NCI-H510A treated with DMSO at 0.1 percent for 48 hours (cell line): ENCODE data around the gene FBN2.

Experiments used
- DNase-seq: peaks from one replicate; lab custom pipeline; 2025; lab: John Stamatoyannopoulos, UW

The FBN2 gene

DNA sequence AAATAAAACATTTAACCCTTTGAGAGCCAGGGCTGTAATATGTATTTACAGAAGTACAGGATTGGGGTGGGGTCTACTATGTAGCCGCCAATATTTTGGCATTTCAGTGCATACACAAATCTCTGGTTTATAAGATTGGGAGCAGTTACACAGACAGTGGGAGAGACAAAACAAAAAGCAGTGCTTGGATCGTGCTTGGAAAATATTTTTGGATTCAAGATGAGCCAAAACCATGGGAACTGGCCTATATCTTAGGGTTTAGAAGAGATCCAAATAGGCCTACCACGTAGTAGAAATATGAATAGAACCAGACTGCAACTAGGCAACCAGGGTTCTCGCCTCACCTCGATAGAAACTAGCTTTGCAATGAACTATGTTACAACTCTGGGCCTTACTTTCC lies 284.9 kb downstream of the FBN2 start:
- DNase-seq = no peak

DNA sequence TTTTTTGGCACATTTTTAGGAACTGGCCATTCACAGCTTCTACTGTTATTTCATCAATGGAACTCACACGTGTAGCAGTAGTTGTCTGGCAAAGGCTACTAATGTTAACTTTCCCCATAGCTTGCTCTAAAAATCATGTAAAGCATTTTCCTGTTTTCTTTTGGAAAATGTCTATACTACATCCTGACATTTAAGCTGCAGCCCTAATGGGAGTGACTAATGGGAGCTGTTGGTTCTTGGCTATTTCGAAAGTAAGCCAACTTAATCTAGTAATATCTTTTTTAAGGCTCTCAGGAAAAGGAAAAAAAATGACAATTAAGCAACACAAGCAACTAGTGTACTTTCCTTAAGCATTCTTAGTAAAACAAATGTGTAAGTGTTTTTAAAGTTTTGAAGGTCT lies 285.3 kb downstream of the FBN2 start:
- DNase-seq = no peak

DNA sequence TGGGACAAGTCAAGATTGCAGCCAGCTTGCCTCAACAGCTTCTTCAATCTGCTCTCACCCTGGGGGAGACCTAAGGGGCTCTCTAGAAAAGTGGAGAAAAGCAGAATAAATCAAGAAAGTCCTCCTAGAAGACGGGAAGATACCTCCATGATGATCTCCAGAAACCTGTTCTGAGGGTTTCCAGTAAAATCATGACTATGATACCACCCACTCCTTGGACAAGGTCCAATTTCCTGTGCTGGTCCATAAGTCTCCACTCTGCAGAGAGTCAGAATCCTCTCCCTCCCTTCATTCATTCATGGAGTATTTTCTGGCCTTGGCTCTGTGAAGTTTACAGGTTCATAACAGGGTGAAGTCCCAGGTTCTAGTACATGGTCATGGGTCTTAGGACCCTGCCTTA lies 285.8 kb downstream of the FBN2 start:
- no peak for DNase-seq

DNA sequence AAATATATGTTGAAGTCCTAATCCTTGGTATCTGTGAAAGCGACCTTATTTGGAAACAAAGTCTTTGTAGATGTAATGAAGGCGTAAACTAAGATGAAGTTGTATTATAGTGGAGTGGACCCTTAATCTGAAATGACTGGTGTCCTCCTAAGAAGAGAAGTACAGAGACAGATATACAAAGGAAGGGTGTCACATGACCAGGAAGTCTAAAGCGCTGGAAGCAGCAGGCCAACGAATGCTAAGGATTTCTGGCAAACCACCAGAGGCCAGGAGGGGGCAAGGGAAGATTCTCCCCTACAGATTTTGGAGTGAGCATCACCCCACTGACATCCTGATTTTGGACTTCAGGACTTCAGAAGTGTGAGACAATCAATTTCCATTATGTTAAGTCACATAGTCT lies 292.1 kb downstream of the FBN2 start:
- no peak for DNase-seq

DNA sequence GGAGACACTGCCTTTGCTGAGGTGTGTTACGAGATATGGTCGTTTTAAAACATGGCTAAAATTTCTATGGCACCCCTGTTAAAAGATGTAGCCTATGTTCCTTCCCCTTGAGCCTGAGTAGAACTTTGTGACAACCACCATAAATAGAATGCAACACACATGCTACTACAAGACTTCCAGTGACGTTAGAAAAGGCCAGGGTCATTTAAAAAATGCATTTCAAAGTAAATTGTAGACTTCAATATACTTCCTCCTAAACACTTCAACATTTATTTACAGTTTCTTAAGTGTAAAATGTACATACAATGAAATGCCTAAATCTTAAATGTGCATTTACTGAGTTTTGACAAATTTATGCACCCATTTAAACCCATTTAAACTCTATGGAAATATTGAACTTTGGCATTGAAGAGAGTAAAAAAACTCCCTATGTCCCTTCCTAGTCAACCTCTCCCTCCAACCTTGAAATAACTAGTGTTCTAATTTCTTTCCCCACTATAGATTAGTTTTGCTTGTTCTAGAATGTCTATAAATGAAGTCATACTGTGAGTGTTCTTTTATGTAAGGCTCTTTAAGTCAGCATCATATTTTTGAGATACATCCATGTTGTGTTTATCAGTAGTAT lies 294.0 kb downstream of the FBN2 start:
- DNase-seq = no peak

DNA sequence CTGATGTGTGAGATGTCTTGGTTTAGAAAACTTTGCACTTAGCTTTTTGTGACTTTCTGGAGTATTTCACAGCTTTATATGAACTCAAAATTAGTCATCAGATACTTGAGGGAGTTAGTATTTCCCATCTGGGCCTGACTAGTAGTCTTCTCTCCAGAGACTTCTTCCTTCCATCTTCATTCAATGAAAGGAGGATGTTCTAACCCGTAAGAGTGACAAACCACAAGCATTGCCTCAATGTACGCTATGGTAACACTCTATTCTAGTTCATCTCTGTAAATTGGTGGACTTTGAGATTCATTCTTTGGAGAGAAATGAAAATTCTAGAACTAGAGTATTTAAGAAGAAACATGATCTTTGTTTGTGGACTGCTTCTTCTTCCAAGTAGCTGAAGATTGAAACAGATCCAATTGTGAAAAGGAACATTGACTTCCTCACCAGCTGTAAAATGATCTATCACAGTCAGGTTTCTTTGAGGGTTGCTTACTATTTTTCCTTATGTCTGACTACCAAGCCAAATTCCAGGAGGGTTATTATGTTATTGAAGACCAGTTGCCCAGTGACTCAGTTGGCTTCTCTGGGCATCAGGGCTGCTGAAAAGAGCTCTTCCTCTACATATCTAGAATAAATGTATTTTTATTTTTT lies 296.9 kb downstream of the FBN2 start:
- no peak for DNase-seq

DNA sequence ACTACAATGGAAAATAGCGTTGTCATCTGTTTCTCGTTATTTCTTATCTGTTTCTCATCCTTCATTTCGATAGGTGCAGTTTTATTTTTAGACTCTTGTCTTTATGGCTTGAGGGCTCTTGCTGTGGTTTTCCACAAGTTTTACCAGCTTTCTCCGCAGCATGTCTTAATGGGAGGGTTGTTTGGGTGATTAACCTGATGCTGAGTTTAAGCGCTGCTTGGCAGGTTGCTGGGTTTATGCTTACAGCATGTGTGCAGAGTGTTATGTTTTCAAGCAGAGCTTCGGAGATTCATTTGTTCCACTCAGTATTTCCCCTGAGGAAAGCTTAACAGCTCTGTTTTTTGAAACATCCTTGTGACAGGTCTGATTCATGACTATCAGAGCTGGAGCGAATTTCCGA lies 300.5 kb downstream of the FBN2 start:
- no peak for DNase-seq

DNA sequence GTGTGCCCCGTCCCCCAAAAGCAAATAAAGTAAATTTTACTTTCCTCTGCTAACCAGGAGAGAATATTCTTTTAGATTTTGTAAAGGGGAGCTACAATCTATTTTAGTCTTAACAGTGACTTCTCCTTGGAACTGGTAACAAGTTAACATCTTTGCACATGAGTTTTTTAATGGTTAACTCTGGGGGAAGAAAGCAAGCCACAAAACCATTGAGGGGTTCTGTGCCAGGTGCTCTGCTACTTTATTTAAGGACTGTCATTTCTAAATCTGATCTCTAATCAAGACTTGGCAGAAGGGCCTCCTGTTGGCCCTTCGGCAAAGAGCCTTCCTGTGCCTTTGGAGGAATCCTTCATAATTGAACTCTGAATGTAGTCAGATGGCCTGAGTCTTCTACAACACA lies 301.0 kb downstream of the FBN2 start:
- no peak for DNase-seq

DNA sequence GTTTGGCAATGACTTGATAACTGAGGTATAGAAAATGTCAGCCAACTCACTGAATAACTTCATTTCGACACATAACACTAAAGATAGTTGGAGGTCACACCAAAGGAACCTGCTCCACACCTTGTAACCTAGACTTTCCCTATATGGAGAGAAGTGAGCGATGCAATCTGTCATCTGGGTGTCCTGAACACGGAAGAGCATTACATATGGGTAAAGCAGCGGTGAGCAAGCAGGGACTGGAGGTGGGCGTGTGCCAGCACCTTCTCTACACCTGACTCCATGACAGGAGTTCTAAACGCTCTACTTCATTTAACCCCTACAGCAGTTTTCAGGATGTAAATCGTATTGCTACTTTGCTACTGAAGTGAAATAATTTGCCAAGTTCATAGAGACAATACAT lies 301.7 kb downstream of the FBN2 start:
- DNase-seq = no peak

DNA sequence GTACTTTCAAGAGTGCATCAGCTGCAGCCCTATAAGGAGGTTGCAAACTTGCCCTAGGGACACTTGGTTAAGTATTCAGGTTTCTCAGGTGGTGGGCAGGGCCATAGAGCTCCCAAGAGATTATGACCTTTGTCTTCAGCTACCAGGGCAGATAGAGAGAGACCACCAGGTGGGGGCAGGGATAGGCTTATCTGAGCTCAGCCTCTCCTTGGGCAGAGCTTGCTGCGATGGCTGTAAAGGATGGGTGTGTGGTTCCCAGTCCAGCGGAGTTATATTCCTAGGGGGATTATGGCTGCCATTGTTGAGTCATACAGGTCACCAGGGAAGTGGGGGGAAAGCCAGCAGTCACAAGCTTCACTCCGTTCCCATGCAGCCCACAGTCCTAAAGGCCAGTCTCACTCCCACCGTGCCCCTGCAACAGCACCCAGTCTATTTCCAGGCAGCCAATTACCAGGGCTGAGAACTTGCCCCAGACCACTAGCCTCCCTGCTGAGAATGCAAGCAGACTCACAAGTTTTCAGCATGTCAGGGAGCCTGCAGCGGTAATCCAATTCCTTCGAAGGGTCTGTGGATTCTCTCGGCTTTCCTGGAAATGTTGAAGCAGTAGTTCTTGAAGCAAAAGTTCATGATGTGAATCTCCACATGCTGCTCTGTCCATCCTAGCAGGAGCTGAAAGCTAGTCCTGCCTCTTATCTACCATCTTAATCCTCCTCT lies 303.0 kb downstream of the FBN2 start:
- DNase-seq = no peak

DNA sequence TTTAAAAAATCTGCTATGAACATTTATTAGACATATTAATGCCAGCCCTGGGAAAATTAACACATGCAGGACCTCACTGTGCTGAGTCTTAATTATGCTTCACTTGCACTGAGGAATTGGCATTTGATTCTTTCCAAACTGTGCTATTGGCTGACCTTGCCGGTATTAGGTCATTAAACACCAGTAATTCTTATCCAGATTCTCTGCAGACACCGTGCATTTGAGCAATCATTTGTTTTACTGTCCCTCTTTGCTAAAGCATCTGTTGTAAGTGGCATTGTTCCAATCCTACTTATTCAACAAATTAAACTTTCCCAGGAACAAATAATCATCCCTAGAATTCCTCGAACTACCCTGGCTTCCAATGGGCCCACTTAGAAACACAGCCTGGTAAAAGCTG lies 309.5 kb downstream of the FBN2 start:
- no peak for DNase-seq

DNA sequence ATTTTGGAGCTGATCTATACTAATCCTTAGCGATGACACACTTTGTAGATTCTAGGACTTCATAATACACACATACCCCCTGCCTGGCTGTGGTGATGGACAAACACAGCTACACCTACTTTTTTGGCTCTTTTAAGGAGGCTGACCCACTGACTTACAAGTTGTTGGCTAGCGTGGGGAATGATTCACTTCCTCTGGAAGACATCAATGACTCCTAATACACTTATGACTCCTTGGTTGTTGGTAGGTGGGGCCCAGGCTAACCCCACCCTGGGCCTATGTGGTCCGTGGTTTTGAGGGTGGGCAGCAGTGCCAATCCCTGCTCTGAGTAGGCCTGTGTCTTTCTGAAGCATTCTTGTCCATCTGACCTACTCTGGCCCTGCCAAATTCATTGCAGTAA lies 310.0 kb downstream of the FBN2 start:
- DNase-seq = no peak

DNA sequence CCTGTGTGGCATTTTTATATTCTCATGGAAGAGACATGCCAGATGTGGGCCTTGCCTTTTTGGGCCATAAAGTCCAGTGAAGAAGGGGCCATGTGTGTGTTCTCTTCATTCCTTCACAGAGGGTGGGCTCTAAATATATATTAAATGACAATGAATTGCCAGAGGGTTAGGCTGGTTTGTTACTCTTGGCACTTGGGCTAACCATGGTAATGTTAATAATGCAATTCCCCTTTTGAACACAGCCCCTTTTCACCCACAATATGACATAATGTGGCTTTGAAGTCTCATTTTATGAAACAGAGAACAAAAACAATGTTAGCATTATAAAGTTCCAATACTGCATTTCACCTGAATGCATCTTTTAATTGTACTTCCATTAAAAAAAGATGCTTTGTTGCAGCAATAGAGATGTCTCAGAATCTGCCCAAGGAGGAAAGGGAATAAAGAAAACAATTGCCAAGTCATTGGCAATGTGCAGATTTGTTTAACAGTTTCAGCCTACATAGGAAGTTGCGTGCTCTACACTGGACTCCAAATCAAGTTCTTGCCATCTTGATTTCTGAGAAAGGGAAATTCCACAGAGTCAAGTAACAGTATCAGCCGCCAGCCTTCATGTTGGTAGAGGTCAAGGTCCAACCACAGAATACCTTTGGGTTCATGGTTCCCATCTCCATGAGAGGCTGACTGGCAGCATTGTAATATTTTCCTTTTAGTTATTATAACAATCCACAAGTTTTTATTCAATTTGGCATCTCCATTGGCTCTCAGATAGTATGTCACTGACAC lies 312.6 kb downstream of the FBN2 start:
- DNase-seq = no peak

DNA sequence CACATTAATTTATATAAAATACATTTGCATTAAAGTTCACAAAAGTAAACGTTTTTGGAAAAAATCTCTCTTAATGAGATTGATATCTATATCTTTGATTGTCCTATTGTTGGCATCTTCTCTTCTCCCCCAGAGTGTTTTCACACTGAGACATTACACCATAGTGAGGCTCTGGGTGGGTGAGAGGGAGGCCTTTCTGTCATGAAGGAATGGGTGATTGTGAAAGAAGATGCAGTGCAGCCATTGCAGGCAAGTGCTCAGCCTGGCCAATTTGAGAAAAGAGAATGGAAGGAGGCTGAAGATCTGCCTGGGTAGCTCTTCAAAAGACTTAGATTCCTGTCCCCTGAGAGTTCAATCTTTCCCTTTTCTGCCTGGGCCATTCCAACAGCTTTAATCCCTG lies 313.7 kb downstream of the FBN2 start:
- DNase-seq = no peak

DNA sequence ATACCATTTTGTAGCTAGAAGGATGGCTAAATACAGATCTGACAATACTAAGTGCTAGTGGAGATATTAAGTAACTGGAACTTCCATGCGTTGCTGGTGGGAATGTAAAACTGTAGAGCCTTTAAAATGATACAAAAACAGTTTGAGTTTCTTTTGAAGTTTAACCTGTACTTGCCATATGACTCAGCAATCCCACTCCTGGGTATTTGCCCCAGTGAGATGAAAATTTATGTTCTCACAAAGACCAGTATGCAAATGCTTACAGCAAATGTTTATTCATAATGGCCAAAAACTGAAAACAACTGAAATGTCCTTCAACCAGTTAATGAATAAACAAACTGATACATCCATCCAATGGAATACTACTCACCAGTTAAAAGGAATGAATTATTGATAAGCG lies 317.2 kb downstream of the FBN2 start:
- no peak for DNase-seq

DNA sequence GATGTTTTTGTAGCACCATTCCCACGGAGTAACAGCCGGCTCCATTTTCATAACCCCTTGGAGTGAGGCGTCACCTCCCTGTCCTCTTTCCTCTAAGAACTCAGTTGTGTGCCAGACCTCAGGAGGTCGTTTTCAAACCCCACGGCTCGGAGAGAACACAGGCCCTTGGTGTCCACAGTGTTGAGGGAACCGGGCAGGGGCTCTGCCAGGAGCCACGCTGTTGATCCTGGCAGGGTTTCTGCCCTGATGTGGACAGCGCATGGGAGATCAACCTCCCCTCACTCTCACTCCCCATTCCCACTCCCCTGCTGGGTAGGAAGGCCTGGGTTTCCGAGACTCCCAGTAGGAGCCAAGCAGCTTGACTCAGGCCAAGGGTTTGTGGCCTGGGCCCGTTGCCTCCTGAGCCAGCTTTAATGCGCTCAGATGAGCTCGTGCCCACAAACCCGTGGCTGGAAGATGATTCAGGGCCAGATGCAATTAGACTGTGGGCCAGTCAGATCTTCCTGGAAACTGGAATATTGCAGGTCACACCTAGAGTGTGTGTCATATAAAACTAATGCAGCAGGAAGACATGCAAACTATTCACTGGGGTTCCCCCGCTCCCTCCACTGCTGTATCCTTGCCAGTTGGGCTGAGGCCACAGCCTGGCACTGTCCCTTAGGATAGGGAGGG lies 321.0 kb downstream of the FBN2 start:
- no peak for DNase-seq

DNA sequence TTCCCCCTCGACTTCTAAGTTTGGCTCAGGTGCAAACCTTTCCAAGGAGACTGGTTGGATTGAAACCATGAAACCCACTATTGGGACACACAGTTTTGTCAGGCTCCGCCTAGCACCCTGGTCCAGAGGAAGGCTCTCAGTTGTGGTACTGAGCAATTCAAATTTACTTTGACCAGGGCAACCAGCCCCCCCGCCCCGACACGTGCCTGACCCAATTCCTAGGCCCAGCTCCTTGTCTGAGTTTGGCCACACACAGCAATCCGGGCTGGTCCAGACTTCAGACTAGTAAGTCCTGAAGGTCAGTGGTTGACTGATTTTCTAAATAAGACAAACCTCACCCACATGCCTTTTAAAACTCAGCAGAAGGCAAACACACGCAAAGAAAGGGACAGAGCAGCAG lies 321.8 kb downstream of the FBN2 start:
- no peak for DNase-seq

DNA sequence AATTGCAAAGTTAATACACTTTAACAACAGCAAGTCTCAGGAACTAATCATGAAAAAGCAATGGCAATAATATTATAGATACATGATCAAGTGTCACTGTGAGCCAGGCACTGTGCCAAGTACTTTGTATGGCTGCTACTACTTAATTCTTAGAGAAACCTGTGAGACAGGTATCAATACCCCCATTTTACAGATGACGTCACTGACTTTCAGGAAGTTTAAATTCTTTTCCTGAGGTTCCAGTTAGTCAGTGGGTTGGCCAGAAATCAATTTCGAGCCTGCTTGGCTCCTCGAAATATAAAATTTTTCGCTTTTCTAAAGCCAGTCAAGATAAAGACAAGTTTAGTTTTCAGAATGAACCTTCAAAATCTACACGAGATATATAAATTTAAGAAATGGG lies 324.2 kb downstream of the FBN2 start:
- DNase-seq = no peak

DNA sequence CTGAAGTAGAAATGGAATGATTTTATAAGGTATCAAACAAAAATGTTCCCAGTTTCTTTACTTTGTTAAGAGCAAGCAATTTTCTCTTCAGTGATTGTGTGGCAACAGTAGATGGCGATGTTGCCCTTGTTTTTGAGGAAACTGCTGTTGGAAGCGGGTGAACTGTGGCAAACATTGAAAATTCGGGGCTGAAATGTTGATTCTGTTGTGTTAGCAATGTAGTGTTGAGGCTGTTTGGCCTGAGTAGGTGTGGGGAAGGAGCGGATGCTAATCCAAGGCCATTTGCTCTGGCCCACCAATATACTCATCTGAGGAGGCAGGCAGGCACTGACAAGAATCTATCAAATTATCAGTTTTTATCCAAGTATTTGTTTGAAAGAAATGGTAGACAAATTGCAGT lies 324.7 kb downstream of the FBN2 start:
- peak; percentile 45 for DNase-seq

DNA sequence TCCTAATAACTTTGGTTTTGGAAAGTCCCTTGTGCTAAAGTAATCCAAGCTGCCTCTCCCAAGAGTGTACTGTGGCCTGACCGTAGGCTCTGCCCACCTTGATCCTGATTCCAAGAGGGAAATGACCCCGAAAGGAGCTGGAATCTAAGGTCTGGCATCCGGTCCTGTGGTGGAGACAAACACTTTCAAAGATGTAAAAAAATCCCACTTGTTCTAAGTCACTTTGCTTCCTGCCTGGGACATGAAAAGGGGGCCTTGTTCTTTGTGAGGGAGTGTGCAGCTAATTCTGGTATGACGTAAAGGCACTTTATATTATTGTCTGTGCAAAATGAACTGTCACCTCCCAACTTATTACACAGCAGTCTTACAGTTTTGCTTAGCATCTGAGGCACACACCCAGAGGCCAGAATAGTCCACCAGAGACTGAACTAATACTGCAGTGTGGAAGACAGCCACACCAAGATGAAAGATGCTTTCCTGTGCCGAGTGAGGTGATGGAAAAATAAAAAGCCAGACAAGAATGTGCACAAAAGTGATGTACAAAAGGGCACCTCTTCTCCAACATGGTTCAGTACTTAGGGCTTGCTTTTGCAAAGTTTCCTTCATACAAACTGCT lies 325.7 kb downstream of the FBN2 start:
- no peak for DNase-seq

DNA sequence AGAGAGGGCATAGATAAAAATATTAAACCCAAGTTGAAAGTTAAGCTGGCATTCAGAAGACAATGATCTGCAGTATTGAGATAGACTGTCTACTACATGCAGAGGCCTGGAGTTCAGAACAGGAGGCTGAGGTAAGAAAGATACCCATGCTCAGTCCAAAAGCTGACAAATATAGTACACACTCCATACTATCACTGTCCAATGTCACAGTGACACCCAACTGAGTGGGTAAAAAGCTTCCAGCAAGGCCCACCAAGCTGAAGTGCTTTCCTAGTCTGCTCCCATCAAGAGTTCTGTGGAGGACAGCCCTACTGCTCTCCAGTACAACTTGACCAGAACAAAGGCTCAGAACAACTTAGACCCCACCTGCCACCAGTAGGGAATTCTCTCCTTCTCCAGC lies 329.6 kb downstream of the FBN2 start:
- DNase-seq = no peak
